ENCODE results near the gene PIK3CD.
"Not testable (repeated sequence)": the region's sequence is repeated elsewhere in the genome, so short reads cannot be mapped to it uniquely, and the experiment has no call there.

PIK3CD gene

DNA sequence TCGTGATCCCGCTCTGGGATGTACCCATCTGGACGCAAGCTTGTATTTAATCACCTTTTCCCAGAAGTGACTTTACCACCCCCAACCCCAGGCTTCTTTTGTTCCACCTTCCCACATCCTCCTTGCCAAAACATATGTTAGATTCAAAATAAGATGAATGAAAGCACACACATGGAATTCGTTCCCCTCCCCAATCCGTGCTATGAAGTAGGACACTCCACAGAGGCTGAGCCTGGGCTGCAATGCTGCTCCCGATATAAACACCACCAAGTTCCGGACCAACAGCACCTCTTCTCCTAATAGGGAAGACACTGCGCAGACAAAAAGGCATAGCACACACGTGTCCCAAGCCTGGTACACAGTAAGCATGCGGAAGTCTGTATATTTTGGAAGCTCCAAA is 86.1 kb downstream of the PIK3CD start:
- no peak for TF ChIP-seq CTCF (IDR thresholded peaks at IDR 0.05; ENCODE audit: extremely low read depth, insufficient read depth, missing control alignments)
- in situ Hi-C loops (cut with MboI; ENCODE audit: low pct_unique_long_range_greater_than_20kb, low sequenced_read_pairs, unreplicated experiment), result no loop called here
- no peak for DNase-seq (ENCODE audit: low spot score)

DNA sequence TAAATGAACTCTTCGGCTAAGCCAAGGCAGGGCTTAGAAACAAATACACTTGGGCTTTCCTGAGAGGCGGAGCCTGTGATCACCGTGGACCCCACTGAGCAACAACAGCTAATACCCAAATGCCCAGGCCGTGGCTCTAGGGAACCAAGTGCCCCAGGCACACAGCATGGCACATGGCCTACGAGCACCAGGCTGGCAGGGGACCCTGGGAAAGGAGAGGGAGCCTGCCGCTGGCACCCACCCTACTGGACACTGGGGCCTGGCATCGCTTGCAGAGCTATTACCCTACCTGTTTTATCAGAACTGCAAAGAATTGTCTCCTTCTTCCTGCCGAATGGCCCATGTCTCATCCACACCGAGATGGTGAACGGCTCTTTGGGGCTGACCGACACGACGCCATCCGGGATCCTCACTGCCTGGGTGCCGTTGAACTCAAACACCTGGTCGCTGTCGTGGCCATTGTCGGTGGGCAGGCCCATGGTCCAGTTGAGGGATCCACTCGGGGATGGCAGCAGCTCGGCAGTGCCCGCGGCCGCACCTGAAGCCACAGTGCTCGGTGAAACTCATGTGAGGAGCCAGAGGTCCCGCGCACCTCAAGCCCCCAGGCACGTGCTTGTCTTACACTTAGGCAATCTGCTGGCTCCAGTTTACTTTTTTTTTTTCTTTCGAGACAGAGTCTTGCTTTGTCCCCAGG is 92.7 kb downstream of the PIK3CD start:
- DNase-seq (ENCODE audit: low spot score), result no peak
- TF ChIP-seq CTCF (IDR thresholded peaks at IDR 0.05; ENCODE audit: extremely low read depth, insufficient read depth, missing control alignments), result no peak
- in situ Hi-C loops (cut with MboI; ENCODE audit: low pct_unique_long_range_greater_than_20kb, low sequenced_read_pairs, unreplicated experiment), result no loop called here

DNA sequence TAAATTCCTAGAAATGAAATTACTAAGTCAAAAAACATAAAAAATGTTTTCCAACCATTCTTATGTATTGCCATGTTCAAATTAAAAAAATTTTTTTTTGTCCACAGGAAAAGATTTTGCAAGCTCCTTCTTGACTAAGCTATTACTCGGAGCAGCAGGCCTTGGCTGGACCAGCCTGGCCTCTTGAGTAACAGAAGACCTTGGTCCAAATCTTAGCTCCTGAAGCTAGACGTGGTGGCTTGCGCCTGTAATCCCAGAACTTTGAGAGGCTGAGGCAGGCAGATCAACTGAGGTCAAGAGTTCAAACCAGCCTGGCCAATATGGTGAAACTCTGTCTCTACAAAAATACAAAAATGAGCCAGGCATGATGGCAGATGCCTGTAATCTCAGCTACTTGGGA is 94.7 kb downstream of the PIK3CD start:
- in situ Hi-C loops (cut with MboI; ENCODE audit: low pct_unique_long_range_greater_than_20kb, low sequenced_read_pairs, unreplicated experiment), result no loop called here
- TF ChIP-seq CTCF (IDR thresholded peaks at IDR 0.05; ENCODE audit: extremely low read depth, insufficient read depth, missing control alignments), result no peak
- DNase-seq (ENCODE audit: low spot score), result no peak

DNA sequence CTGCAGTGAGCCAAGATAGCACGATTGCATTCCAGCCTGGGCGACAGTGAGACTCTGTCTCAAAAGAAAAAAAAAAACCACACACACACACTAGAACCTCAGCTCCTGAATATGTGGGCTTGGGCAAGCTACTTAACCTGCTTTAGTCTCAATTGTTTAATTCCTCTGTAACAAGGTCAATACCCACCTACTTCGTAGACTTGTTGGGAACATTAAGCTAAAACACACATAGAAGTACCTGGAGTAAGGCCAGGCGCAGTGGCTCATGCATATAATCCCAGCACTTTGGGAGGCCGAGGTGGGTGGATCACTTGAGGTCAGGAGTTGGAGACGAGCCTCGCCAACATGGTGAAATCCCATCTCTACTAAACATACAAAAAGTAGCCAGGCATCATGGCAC is 95.1 kb downstream of the PIK3CD start:
- no peak for TF ChIP-seq CTCF (IDR thresholded peaks at IDR 0.05; ENCODE audit: extremely low read depth, insufficient read depth, missing control alignments)
- DNase-seq (ENCODE audit: low spot score), result no peak
- in situ Hi-C loops (cut with MboI; ENCODE audit: low pct_unique_long_range_greater_than_20kb, low sequenced_read_pairs, unreplicated experiment), result no loop called here

GRCh38 chr1:9748391-9748790 is 96.9 kb downstream of the PIK3CD start:
- in situ Hi-C loops (cut with MboI; ENCODE audit: low pct_unique_long_range_greater_than_20kb, low sequenced_read_pairs, unreplicated experiment); DNase-seq (ENCODE audit: low spot score): not testable (repeated sequence)

DNA sequence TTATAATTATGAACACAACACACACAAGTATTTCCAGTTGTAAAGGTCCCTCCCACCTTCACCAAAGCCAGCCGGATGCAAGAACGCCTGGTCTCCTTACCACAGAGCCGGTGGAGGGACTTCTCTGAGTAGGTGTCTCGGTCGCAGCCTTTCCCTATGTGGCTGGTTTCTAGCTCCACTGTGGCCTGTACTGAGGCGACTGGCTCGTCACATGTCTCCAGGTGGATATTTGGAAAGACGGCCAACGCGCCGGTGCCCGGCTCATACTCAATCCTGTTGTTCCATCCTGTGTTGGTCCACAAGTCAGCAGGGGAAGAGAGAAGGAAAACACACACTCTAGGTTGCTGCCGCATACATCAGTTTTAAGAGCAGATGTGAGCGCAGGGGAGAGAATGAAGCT is 97.8 kb downstream of the PIK3CD start:
- in situ Hi-C loops (cut with MboI; ENCODE audit: low pct_unique_long_range_greater_than_20kb, low sequenced_read_pairs, unreplicated experiment), result no loop called here
- no peak for DNase-seq (ENCODE audit: low spot score)
- TF ChIP-seq CTCF (IDR thresholded peaks at IDR 0.05; ENCODE audit: extremely low read depth, insufficient read depth, missing control alignments), result no peak

DNA sequence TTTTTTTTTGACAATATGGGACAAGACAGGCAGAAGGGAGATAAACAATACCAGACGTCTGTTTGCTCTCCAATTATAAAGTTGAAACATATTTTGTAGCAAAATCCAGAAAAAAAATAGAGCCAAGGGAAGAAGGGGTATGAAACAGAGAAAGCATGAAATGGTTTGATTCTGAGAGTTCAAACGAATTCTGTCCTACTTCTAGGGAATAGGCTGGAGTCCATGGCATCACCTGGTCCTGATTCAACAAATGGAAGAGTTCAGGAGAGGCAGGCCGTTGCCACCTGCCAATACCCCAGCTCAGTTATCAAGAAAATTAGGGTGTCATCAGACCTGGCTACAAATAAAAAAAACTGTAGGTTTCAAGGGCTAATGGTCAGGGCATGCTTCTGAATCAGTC is 100.4 kb downstream of the PIK3CD start:
- in situ Hi-C loops (cut with MboI; ENCODE audit: low pct_unique_long_range_greater_than_20kb, low sequenced_read_pairs, unreplicated experiment), result no loop called here
- DNase-seq (ENCODE audit: low spot score), result no peak
- no peak for TF ChIP-seq CTCF (IDR thresholded peaks at IDR 0.05; ENCODE audit: extremely low read depth, insufficient read depth, missing control alignments)

All from GM13977 (cell line).